HG03521 (cell line): Measurements from ENCODE around the gene PPM1H.
"Not testable (repeated sequence)": the region's sequence is repeated elsewhere in the genome, so short reads cannot be mapped to it uniquely, and the experiment has no call there.

ENCODE experiments used
- ATAC-seq: cut with Tn5 transposase; IDR thresholded peaks from one replicate; pipeline ENCODE4 v1.9.1; 2021; ENCODE audit warnings: mild to moderate bottlenecking, moderate library complexity; ENCODE audit not compliant: unreplicated experiment

Gene PPM1H, protein sequence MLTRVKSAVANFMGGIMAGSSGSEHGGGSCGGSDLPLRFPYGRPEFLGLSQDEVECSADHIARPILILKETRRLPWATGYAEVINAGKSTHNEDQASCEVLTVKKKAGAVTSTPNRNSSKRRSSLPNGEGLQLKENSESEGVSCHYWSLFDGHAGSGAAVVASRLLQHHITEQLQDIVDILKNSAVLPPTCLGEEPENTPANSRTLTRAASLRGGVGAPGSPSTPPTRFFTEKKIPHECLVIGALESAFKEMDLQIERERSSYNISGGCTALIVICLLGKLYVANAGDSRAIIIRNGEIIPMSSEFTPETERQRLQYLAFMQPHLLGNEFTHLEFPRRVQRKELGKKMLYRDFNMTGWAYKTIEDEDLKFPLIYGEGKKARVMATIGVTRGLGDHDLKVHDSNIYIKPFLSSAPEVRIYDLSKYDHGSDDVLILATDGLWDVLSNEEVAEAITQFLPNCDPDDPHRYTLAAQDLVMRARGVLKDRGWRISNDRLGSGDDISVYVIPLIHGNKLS

GRCh38 chr12:62934799-62935674 lies at the start of gene PPM1H:
TSS of gene PPM1H (minus strand) at chr12:62935150. CDS start at chr12:62934736, 414 bp downstream.
- peak; percentile 55 for ATAC-seq

- ATAC-seq = no peak
Measured at GRCh38 chr12:62983594-62983993, 48.6 kb upstream of the PPM1H start.

DNA sequence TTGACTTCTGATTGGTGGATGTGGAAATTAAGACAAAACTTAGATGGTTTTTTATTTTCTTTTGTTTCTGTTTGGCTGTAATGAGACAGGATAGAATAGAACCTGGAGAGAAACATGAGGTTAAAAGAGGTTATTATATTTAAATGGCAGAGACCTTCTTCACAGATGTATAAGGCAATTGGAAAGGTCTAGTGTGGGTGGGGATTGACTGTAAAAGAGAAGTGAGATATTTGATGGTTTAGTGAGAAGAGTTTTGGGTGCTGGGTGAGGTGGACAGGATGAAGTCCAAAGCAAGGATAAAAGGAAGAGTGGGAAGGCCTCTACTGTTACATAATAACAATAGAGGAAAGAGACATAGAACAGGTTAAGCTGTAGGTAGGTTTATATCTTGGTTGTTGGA lies 43.8 kb upstream of the PPM1H start:
- ATAC-seq = no peak

DNA sequence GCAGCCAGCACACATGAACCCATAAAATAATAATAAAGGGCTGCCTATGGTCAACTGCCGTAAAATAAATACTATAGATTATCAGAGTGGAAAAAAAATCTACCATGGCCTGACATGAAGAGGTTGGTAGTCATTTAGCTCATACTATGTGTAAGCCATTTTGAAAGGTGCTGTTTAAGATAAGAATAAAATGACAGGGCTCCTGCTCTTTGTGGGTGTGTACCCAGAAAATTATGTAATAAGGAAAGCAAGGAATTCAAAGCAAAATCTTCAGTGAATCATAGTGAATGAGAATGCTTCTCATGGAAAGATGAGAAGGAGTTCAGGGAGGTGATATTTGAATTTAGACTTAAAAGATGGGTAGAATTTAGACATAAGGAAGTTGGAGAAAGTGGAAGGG lies 42.9 kb upstream of the PPM1H start:
- no peak for ATAC-seq

GRCh38 chr12:62977418-62977817 lies 42.5 kb upstream of the PPM1H start:
- ATAC-seq = no peak

DNA sequence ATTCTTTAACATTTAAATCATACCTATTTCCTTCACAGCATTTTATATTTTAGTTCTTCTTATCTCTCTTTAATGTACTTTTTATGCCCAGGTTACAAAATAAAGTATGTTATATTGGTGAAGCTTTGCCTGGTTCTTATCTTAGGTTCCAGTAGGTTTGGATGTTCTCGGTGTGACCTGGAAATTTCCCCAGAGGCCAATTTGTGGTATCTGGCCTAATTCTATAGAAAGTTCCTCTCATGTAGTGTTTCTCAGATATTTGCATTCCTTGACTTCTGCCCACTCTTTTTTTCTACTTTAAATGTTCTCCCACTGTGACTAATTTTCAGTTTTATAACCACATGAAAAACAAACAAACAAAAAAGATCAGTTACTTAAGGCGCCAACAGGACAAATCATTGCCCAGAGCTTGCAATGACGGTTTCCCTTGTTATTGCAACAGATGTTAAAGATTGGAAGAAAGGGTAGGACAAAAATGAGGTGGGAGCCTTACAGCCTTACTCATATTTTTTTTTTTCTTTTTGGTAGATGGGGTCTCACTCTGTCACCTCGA lies 41.2 kb upstream of the PPM1H start:
- no peak for ATAC-seq

DNA sequence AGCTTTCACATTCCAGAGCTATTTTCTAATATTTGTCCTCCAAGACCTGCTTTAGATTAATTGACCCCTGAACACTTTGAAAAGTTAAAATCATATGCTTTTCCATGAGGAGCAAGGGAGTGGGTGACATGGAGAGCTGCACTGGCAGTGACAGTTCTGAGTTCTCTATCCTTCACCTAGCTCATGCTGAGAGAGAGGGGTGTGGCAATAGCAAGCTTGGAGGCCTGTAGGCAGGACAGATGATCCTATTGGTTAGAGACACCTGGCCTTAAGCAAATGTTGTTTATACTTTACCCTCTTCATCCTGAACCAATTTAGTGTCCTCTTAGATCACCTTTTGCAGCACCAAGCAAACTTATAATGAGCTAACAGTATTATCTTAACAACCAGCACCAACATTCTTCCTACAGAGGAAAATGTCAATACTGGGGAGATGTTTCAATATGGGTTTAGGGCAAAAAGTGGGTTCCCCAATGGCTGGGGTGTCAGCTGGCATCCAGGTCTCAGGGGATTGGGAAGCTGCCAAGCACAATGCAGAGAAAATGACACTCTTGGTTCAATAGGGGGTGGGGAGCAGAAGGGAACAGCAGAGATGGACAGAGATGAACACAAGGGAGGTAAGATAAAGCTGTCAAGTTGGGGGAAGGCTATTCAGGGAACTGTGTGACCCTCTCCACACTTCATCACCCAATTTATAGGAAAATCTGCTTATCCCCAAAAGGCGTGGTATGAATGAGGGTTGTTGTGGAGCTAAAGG lies 37.0 kb upstream of the PPM1H start:
- ATAC-seq = no peak

DNA sequence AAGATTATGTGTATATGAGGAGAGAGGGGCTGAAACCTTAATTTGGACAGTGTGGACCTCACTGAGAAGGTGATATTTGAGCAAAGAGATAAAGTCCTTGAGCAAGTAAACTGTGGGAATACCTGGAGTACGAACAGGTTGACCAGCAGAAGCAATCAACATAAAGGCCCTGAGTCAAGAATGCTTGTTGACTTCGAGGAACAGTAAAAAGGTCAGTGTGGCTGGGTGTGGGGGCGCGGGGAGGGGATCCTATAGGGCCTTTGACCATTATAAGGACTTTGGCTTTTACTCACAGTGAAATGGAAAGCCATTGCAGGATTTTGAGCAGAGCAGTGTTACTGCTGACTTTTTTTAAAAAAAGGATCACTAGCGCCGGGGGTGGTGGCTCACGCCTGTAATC lies 34.7 kb upstream of the PPM1H start:
- no peak for ATAC-seq

- ATAC-seq = no peak
Measured at GRCh38 chr12:62967701-62968100, 32.8 kb upstream of the PPM1H start.

DNA sequence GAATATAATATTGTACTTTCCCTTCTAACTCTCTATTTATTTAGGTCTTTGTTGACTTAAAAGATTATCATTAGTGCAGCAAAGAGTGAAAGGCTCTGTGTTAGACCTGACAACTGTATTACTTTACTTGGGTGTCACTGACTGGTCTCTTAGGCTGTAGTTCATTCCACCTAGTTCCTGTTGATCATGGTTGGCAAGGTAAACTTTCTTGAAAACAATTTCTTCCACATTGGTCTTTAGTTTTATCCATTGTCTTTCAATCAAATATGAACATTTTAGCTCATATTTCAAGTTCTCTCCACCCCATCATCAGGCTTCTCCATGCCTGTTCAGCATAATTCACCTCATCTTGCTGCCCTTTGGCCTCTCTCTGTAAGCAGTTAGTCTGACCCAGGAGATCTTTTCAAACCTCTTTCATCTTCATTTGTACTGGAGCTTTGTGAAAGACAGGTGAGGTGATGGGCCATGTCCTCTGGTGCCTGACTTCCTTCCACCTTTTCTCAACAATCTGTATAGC lies 32.1 kb upstream of the PPM1H start:
- no peak for ATAC-seq

- not testable (repeated sequence) for ATAC-seq
Measured at GRCh38 chr12:62966446-62966989, 31.6 kb upstream of the PPM1H start.

DNA sequence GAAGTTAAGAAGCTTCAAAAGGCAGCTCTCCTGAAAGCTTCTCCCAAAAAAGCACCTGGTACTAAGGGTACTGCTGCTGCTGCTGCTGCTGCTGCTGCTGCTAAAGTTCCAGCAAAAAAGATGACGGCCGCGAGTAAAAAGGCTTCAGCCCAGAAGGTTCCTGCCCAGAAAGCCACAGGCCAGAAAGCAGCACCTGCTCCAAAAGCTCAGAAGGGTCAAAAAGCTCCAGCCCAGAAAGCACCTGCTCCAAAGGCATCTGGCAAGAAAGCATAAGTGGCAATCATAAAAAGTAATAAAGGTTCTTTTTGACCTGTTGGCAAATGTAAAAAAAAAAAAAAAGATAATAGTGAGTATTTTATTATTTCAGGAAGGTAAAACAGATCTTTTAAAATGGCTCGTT lies 30.8 kb upstream of the PPM1H start:
- ATAC-seq = not testable (repeated sequence)

- ATAC-seq = not testable (repeated sequence)
Measured at GRCh38 chr12:62965242-62965641, 30.3 kb upstream of the PPM1H start.

DNA sequence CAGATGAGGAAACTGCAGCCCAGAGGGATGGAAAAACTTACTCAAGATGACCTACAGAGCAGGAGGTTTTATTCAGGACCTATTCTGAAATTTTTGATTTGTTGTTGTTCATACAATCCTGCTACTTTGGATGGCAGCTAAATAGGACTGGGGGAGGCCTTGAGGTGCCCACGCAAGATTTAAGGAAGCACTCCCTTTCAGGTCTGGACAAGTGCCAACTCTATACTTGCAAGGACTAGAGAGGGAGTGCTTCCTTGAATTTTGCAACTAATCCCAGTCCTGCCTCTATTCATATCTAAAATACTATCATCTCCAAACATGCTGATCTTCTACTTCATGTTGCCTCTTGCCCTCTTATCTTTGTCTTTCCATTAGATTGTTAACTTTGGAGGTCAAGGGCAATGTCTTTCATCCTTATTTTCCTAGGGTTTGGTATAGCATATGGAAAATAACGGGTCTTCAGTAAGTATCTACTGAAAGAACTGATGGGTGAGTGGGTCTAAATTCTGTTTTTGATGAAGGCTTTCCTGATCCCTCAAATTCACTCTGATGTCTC lies 28.6 kb upstream of the PPM1H start:
- no peak for ATAC-seq

GRCh38 chr12:62960324-62960723 lies 25.4 kb upstream of the PPM1H start:
- ATAC-seq = no peak

DNA sequence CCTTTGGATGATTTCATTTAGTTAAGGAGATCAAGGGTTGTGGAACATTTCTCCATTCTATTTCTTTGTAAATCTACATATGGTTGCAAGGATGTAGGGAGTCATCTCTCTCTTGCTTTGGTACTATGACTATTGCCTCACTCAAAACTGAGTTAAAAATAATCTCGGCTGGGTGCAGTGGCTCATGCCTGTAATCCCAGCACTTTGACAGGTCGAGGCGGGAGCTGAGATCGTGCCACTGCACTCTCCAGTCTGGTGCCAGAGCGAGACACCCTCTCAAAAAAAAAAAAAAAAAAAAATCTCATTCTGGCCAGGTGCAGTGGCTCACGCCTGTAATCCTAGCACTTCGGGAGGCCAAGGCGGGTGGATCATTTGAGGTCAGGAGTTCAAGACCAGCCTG lies 24.8 kb upstream of the PPM1H start:
- no peak for ATAC-seq

- ATAC-seq = no peak
Measured at GRCh38 chr12:62957233-62957953, 22.4 kb upstream of the PPM1H start.

- no peak for ATAC-seq
Measured at GRCh38 chr12:62955678-62956077, 20.7 kb upstream of the PPM1H start.

DNA sequence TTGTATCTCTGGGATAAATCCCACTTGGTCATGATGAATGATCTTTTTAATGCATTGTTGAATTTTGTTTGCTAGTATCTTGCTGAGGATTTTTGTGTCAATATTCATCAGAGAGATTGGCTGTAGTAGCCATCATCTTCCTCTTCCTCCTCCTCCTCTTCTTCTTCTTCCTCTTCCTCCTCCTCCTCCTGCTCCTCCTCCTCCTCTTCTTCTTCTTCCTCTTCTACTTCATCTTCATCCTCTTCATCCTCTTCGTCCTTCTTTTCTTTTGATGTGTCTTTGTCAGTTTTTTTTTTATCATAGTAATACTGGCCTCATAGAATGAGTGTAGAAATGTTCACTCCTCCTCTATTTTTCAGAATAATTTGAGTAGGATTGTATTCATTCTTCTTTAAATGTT lies 15.4 kb upstream of the PPM1H start:
- no peak for ATAC-seq
